MCF 10A (cell line): Measurements from ENCODE around the gene NUDT22. TPM values are rescaled to one million over a fixed set of nuclear protein-coding genes. Genes with fewer than 3 reads are reported as not detected.

Experiments used
- BruUV-seq: library from RNA; stranded (reverse); fragments of 400-500 nt; replicated peaks from 2 replicates; lab custom pipeline; 2021; lab: Mats Ljungman, UMichigan
- CTCF ChIA-PET: fragments of 300-600 bp; sonication (Branson Sonifier 250); formaldehyde crosslinking; extraction: SDS; loops from one replicate; lab custom pipeline; 2021; ENCODE audit warnings: antibody characterized with exemption, inconsistent platforms; lab: Yijun Ruan, JAX
- POLR2A ChIA-PET: fragments of 300-600, 350-650 bp; sonication (Branson Sonifier 250); formaldehyde crosslinking; extraction: SDS; loops from one replicate; lab custom pipeline; 2020; ENCODE audit warnings: antibody characterized with exemption, inconsistent platforms; lab: Yijun Ruan, JAX
- DNase-seq: peaks from one replicate; pipeline ENCODE4 v3.0.0-alpha.2; 2018; ENCODE audit not compliant: unreplicated experiment
- H3K27ac Mint-ChIP-seq: one replicate; pipeline ENCODE4 v1.8.0; 2022; ENCODE audit warnings: mild to moderate bottlenecking, low read depth, mixed read lengths; ENCODE audit not compliant: unreplicated experiment
- H3K27me3 Mint-ChIP-seq: one replicate; pipeline ENCODE4 v1.8.0; 2022; ENCODE audit warnings: mixed read lengths; ENCODE audit not compliant: insufficient read depth, unreplicated experiment
- H3K36me3 Mint-ChIP-seq: one replicate; pipeline ENCODE4 v1.8.0; 2022; ENCODE audit warnings: mild to moderate bottlenecking, moderate library complexity, mixed read lengths; ENCODE audit not compliant: insufficient read depth, unreplicated experiment
- H3K4me1 Mint-ChIP-seq: one replicate; pipeline ENCODE4 v1.8.0; 2022; ENCODE audit warnings: mixed read lengths; ENCODE audit not compliant: insufficient read depth, unreplicated experiment
- H3K4me3 Mint-ChIP-seq: one replicate; pipeline ENCODE4 v1.8.0; 2022; ENCODE audit warnings: mild to moderate bottlenecking, moderate library complexity, mixed read lengths; ENCODE audit not compliant: unreplicated experiment
- H3K9me3 Mint-ChIP-seq: one replicate; pipeline ENCODE4 v1.8.0; 2022; ENCODE audit warnings: mixed read lengths; ENCODE audit not compliant: unreplicated experiment
- CTCF ChIP-seq: fragments of 200-600 bp; IDR thresholded peaks from one replicate; pipeline ENCODE4 v1.8.0; 2022; ENCODE audit warnings: antibody characterized with exemption, mild to moderate bottlenecking; ENCODE audit not compliant: unreplicated experiment
- intact Hi-C: fragments of 100-400 bp; cut with micrococcal nuclease; formaldehyde crosslinking; loops from 2 replicates; pipeline ENCODE4 v1.14.1; 2022
- total RNA-seq: library from RNA; stranded (reverse); gene quantifications from 2 replicates; pipeline ENCODE4 v1.2.3, GENCODE V29; 2022

Gene NUDT22
- total RNA-seq, 1 experiment from 2014 or later = 51.0 TPM

GRCh38 chr11:64237484-64237951 lies 11.4 kb downstream of the NUDT22 start:
- H3K4me1 Mint-ChIP-seq = peaks cover 17% of the 10 kb centered on the region
- CTCF ChIA-PET = interaction anchor here (0.5 to 1.8 kb wide), 3 partner anchors 12 to 33 kb away, joined by 3 to 6 read pairs (median 3); no protein-coding TSS in a partner anchor
- no TSS peak for BruUV-seq

GRCh38 chr11:64238076-64238475 lies 12.0 kb downstream of the NUDT22 start:
- Mint-ChIP-seq H3K27ac (no peak overlapping the region), H3K36me3 (peaks cover 41% of the 10 kb centered on the region), H3K4me3 (no peak overlapping the region), H3K9me3 (no peaks in the 10 kb centered on the region), H3K4me1 (peaks cover 15% of the 10 kb centered on the region), H3K27me3 (no peaks in the 10 kb centered on the region)
- no peak for TF ChIP-seq CTCF
- ChIA-PET POLR2A (interaction anchor here (0.7 to 10.8 kb wide), 3 partner anchors 9 to 32 kb away, joined by 3 to 122 read pairs (median 73); partner anchors contain the start of genes DNAJC4, NUDT22, PPP1R14B and TRPT1), CTCF (interaction anchor here (1.4 to 1.8 kb wide), 2 partner anchors 13 to 33 kb away, joined by 5 to 6 read pairs; partner anchors contain the start of gene PLCB3)
- no peak for DNase-seq
- intact Hi-C loops = no loop called here
- no TSS peak for BruUV-seq

More at GRCh38 chr11:64237484-64237951, 11.4 kb downstream of the NUDT22 start:
- H3K4me3 Mint-ChIP-seq = no peak overlapping the region
- POLR2A ChIA-PET = no interaction called here
- peaks cover 36% of the 10 kb centered on the region for H3K36me3 Mint-ChIP-seq
- H3K27me3 Mint-ChIP-seq = no peaks in the 10 kb centered on the region
- no peak for TF ChIP-seq CTCF
- peak overlapping the region; percentile 58 for H3K27ac Mint-ChIP-seq
- intact Hi-C loops = no loop called here
- H3K9me3 Mint-ChIP-seq = no peaks in the 10 kb centered on the region
- DNase-seq = no peak

GRCh38 chr11:64238999-64239398 lies 12.9 kb downstream of the NUDT22 start:
- H3K4me1 Mint-ChIP-seq = peaks cover 23% of the 10 kb centered on the region
- no peak for DNase-seq
- ChIA-PET CTCF (interaction anchor here (1.4 kb wide), 1 partner anchor 12 kb away, joined by 5 read pairs; the partner anchor contains the start of gene PLCB3), POLR2A (interaction anchor here (1.9 to 10.8 kb wide), 3 partner anchors 10 to 31 kb away, joined by 8 to 122 read pairs (median 73); partner anchors contain the start of genes DNAJC4, NUDT22, PLCB3 and TRPT1)
- H3K36me3 Mint-ChIP-seq = peaks cover 43% of the 10 kb centered on the region
- no peak overlapping the region for H3K4me3 Mint-ChIP-seq
- no peak overlapping the region for H3K27ac Mint-ChIP-seq
- no peak for TF ChIP-seq CTCF
- no peaks in the 10 kb centered on the region for H3K9me3 Mint-ChIP-seq
- no peaks in the 10 kb centered on the region for H3K27me3 Mint-ChIP-seq
- no TSS peak for BruUV-seq
- intact Hi-C loops = no loop called here

- POLR2A ChIA-PET = interaction anchor here (0.7 to 10.8 kb wide), 7 partner anchors 11 to 82 kb away, joined by 3 to 122 read pairs (median 14); partner anchors contain the start of genes CATSPERZ, DNAJC4, ESRRA and NUDT22
- H3K4me3 Mint-ChIP-seq = peak overlapping the region; percentile 93
- BruUV-seq = no TSS peak
- H3K27ac Mint-ChIP-seq = peak overlapping the region; percentile 98
- peaks cover 23% of the 10 kb centered on the region for H3K4me1 Mint-ChIP-seq
- intact Hi-C loops = no loop called here
- H3K36me3 Mint-ChIP-seq = peaks cover 51% of the 10 kb centered on the region
- TF ChIP-seq CTCF = no peak
- DNase-seq = no peak
- H3K9me3 Mint-ChIP-seq = no peaks in the 10 kb centered on the region
- CTCF ChIA-PET = interaction anchor here (1.0 to 1.4 kb wide), 4 partner anchors 11 to 61 kb away, joined by 3 to 5 read pairs (median 4); partner anchors contain the start of gene PLCB3
- no peaks in the 10 kb centered on the region for H3K27me3 Mint-ChIP-seq
Measured at GRCh38 chr11:64239662-64240434, 13.8 kb downstream of the NUDT22 start.
